K562 (cell line): Measurements from ENCODE around the gene TINAGL1. TPM values are rescaled to one million over a fixed set of nuclear protein-coding genes. Genes with fewer than 3 reads are reported as not detected.

Source experiments
- ARHGAP35 ChIP-seq: fragments of 450-650 bp; IDR thresholded peaks from 2 replicates; pipeline ENCODE4 v1.6.1; 2018; ENCODE audit not compliant: partially characterized antibody
- ARID1B ChIP-seq: fragments of 450-650 bp; IDR thresholded peaks from 2 replicates; pipeline ENCODE4 v1.6.1; 2016; ENCODE audit warnings: antibody characterized with exemption, mild to moderate bottlenecking, inconsistent platforms
- CREM ChIP-seq: IDR thresholded peaks from 2 replicates; pipeline ENCODE4 v1.6.1; 2014; ENCODE audit warnings: antibody characterized with exemption, low read depth
- EGR1 ChIP-seq: fragments of 450-650 bp; conservative IDR thresholded peaks from 2 replicates; pipeline ENCODE4 v1.6.1; 2017; ENCODE audit warnings: mild to moderate bottlenecking
- EP300 ChIP-seq: IDR thresholded peaks from 2 replicates; pipeline ENCODE4 v1.6.1; 2012; ENCODE audit warnings: low read length, improper control_type of control experiment
- FOS ChIP-seq: IDR thresholded peaks from 3 replicates; pipeline ENCODE4 v1.6.1; 2011; ENCODE audit not compliant: insufficient read length; ENCODE audit errors: extremely low read depth
- FOXM1 ChIP-seq, 2 experiments: fragments of 450-650 bp in 1 of 2; sonication (generic) in 1 of 2; formaldehyde crosslinking in 1 of 2; IDR thresholded peaks; 2 replicates each; pipeline versions ENCODE4 v1.6.1 to v1.9.0; 2017 to 2022; ENCODE audit warnings: low read depth in 2 of 2, mild to moderate bottlenecking in 2 of 2, missing genetic modification reagents in 1 of 2, moderate library complexity in 1 of 2
- GATA2 ChIP-seq: sonication (generic); formaldehyde crosslinking; IDR thresholded peaks from 2 replicates; pipeline ENCODE4 v1.4.0; 2020; ENCODE audit warnings: mild to moderate bottlenecking, missing genetic modification reagents
- MAFG ChIP-seq: fragments of 450-650 bp; conservative IDR thresholded peaks from 2 replicates; pipeline ENCODE4 v1.6.1; 2016; ENCODE audit warnings: missing genetic modification characterization, missing compliant biosample characterization
- MED1 ChIP-seq: sonication (generic); formaldehyde crosslinking; IDR thresholded peaks from 2 replicates; pipeline ENCODE4 v1.8.1; 2023; ENCODE audit warnings: missing genetic modification reagents, borderline replicate concordance
- MITF ChIP-seq: IDR thresholded peaks from 2 replicates; pipeline ENCODE4 v1.6.1; 2014; ENCODE audit warnings: antibody characterized with exemption
- MYNN ChIP-seq, 2 experiments: sonication (generic); formaldehyde crosslinking in 1 of 2; IDR thresholded peaks; 2 replicates each; pipeline versions ENCODE4 v1.5.0 to v1.6.1; 2016 to 2020; ENCODE audit warnings: antibody characterized with exemption in 1 of 2, missing genetic modification reagents in 1 of 2
- SIX5 ChIP-seq, 2 experiments: IDR thresholded peaks; 2 replicates each; pipeline ENCODE4 v1.6.1; 2011; ENCODE audit warnings: low read length in 2 of 2, borderline replicate concordance in 1 of 2, low read depth in 1 of 2, mild to moderate bottlenecking in 1 of 2, moderate library complexity in 1 of 2; ENCODE audit not compliant: insufficient read depth in 1 of 2
- TRIM24 ChIP-seq, 2 experiments: fragments of 450-650 bp; IDR thresholded peaks; 2 replicates each; pipeline ENCODE4 v1.6.1; 2016
- ZBTB1 ChIP-seq: sonication (generic); formaldehyde crosslinking; IDR thresholded peaks from 2 replicates; pipeline ENCODE4 v1.8.1; 2023; ENCODE audit warnings: missing genetic modification reagents, low read depth, mild to moderate bottlenecking, borderline replicate concordance
- ZNF184 ChIP-seq: sonication (generic); formaldehyde crosslinking; IDR thresholded peaks from 2 replicates; pipeline ENCODE4 v1.5.0; 2020; ENCODE audit warnings: missing genetic modification reagents
- ZNF384 ChIP-seq: IDR thresholded peaks from 2 replicates; pipeline ENCODE4 v1.6.1; 2012; ENCODE audit warnings: low read depth, low read length, improper control_type of control experiment
- ZNF696 ChIP-seq: fragments of 250-450 bp; sonication (Bioruptor Pico); conservative IDR thresholded peaks from 2 replicates; pipeline ENCODE4 v1.4.0; 2020; ENCODE audit warnings: mild to moderate bottlenecking, moderate library complexity
- polyA plus RNA-seq, 8 experiments: library from polyadenylated mRNA; depleted of rRNA in 4 of 8; stranded (reverse) in 5 of 8; unstranded in 3 of 8; fragments of >200 nt; fragmentation: Nextera tagmentation in 2 of 8; fragmentation: Illumina TruSeq in 1 of 8; extraction: Ambion mirVana in 2 of 8; extraction: Trizol in 1 of 8; gene quantifications; 2 replicates each; pipeline versions ENCODE4 v1.2.1 to v1.2.3, GENCODE V29; 2011 to 2014; ENCODE audit warnings: inconsistent platforms in 1 of 8, missing spikeins in 1 of 8
- total RNA-seq, 7 experiments: library from RNA; depleted of rRNA in 6 of 7; stranded (reverse); fragments of >200 nt in 6 of 7; fragmentation: Illumina TruSeq in 2 of 7; extraction: Trizol in 2 of 7; gene quantifications; 2 replicates each; pipeline versions ENCODE4 v1.2.1 to v1.2.3, GENCODE V29; 2011 to 2021; ENCODE audit warnings: low replicate concordance in 1 of 7
- TF ChIP-seq, protein P1 (sequence below): sonication (generic); IDR thresholded peaks from 2 replicates; pipeline ENCODE4 v1.6.1; 2016
- TF ChIP-seq, protein P2 (sequence below): fragments of 250-450 bp; sonication (Bioruptor Pico); IDR thresholded peaks from 2 replicates; pipeline ENCODE4 v1.5.0; 2021; ENCODE audit warnings: mild to moderate bottlenecking, moderate library complexity
- TF ChIP-seq, protein P3 (sequence below): fragments of 450-650 bp; IDR thresholded peaks from 2 replicates; pipeline ENCODE4 v1.6.1; 2018; ENCODE audit warnings: mild to moderate bottlenecking, low read depth; ENCODE audit not compliant: partially characterized antibody

Gene TINAGL1
- total and polyA plus RNA-seq, 9 of the 15 experiments (the other 6 are each of a cell fraction or from before 2014, with no cell fraction given) = 0.04 to 1.2 (median 0.07) TPM; not detected in 4

- TF ChIP-seq EGR1 = peak; percentile 86
- no peak for TF ChIP-seq MED1 (CRISPR knock-in tag)
- TF ChIP-seq, protein P1, sequence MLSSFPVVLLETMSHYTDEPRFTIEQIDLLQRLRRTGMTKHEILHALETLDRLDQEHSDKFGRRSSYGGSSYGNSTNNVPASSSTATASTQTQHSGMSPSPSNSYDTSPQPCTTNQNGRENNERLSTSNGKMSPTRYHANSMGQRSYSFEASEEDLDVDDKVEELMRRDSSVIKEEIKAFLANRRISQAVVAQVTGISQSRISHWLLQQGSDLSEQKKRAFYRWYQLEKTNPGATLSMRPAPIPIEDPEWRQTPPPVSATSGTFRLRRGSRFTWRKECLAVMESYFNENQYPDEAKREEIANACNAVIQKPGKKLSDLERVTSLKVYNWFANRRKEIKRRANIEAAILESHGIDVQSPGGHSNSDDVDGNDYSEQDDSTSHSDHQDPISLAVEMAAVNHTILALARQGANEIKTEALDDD = peak; percentile 73
- no peak for TF ChIP-seq ZNF696 (CRISPR knock-in tag)
- TF ChIP-seq FOXM1 (IDR thresholded peaks at IDR 0.05; ENCODE audit: low read depth) = peak; percentile 39; the same call in 1 of the 2 replicates
- no peak for TF ChIP-seq FOXM1 (CRISPR knock-in tag; IDR thresholded peaks at IDR 0.05; ENCODE audit: low read depth)
- TF ChIP-seq GATA2 = peak; percentile 44
- TF ChIP-seq ZNF184 (CRISPR knock-in tag) = no peak
- TF ChIP-seq, protein P2, sequence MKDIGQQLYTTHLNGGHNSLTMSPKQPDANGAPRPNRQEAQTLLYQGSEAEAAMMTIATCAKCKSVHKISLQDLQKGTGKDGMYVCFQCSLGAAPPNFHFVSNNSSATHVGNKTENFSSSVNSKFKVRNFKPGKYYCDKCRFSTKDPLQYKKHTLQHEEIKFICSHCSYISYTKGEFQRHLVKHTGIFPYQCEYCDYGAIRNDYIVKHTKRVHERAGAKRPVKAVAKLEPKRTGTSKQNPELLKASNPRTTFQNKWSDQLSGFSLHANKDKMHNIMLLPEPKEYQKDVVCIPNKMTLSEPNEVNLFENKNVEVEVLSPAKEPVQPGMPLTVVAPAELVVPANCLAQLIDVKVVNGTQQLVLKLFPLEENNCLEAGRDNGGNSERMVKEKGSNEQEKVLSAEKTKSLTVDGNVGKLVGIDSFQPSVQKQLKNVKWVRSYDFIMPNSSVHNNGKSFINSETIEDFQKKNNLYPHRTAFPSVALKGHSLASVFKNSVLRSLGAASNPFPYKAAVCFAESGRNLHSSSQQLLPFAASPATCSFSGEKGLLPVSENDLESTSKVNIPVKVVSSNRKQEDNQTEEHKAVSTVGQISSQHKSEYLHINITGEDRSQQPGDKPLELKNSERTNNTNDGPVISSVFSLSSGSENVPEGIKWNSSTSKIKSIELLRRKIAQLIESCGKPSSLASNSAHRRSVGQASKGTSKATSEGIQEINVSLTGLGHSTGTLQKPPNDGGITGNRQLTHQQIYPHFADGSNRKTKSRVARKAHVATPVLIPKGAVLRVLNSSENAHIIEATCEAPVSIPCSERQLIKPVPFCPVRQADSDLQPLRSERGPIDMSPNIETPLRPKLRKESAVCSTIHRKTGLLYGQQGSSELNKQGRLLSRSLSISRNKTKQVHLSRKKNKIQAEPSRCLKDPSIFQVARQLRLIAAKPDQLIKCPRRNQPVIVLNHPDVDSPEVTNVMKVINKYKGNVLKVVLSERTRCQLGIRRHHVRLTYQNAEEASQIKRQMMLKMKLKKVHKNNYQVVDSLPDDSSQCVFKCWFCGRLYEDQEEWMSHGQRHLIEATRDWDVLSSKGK (CRISPR knock-in tag) = no peak
- peak; percentile 33 to 46; a peak in 2 of 4 replicates for TF ChIP-seq TRIM24 (IDR thresholded peaks at IDR 0.05)
- 0 out of 2 replicates have a peak, but pooled peaks have one; percentile 39 for TF ChIP-seq MYNN (IDR thresholded peaks at IDR 0.05)
- TF ChIP-seq MYNN (CRISPR knock-in tag; IDR thresholded peaks at IDR 0.05) = no peak
- no peak for TF ChIP-seq SIX5 (IDR thresholded peaks at IDR 0.05; ENCODE audit: borderline replicate concordance in 1 of 2, insufficient read depth in 1 of 2, low read depth in 1 of 2, low read length in 2 of 2)
- peak; percentile 83 for TF ChIP-seq ARID1B
- TF ChIP-seq CREM = 0 out of 2 replicates have a peak, but pooled peaks have one; percentile 39
- no peak for TF ChIP-seq ARHGAP35
- TF ChIP-seq ZNF384 = 0 out of 2 replicates have a peak, but pooled peaks have one; percentile 14
- TF ChIP-seq ZBTB1 (CRISPR knock-in tag) = no peak
- TF ChIP-seq MITF = 0 out of 2 replicates have a peak, but pooled peaks have one; percentile 15
- no peak for TF ChIP-seq FOS
- TF ChIP-seq, protein P3, sequence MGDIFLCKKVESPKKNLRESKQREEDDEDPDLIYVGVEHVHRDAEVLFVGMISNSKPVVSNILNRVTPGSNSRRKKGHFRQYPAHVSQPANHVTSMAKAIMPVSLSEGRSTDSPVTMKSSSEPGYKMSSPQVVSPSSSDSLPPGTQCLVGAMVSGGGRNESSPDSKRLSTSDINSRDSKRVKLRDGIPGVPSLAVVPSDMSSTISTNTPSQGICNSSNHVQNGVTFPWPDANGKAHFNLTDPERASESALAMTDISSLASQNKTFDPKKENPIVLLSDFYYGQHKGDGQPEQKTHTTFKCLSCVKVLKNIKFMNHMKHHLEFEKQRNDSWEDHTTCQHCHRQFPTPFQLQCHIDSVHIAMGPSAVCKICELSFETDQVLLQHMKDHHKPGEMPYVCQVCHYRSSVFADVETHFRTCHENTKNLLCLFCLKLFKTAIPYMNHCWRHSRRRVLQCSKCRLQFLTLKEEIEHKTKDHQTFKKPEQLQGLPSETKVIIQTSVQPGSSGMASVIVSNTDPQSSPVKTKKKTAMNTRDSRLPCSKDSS = no peak
- 0 out of 2 replicates have a peak, but pooled peaks have one; percentile 6 for TF ChIP-seq MAFG
- TF ChIP-seq EP300 = peak; percentile 24; the same call in 1 of the 2 replicates
Measured at GRCh38 chr1:31574749-31575368, 1.5 kb upstream of the TINAGL1 start (continued).
